IMR-90 (cell line): ENCODE data around the gene STAT4. TPM values are rescaled to one million over a fixed set of nuclear protein-coding genes. Genes with fewer than 3 reads are reported as not detected.

Source experiments
- ATAC-seq: fragments of 200-7000 bp; cut with Tn5 transposase; 2 replicates; pipeline ENCODE4 v1.9.1; 2020; ENCODE audit warnings: low read depth, mild to moderate bottlenecking, moderate library complexity
- BruUV-seq: library from RNA; stranded (reverse); fragments of 400-500 nt; replicated peaks from 2 replicates; lab custom pipeline; 2021; lab: Mats Ljungman, UMichigan
- CTCF ChIA-PET: fragments of 300-600 bp; formaldehyde crosslinking; extraction: SDS; loops from one replicate; lab custom pipeline; 2021; ENCODE audit warnings: antibody characterized with exemption; lab: Yijun Ruan, JAX
- POLR2A ChIA-PET: fragments of 300-600 bp; sonication (Branson Sonifier 250); formaldehyde crosslinking; loops from one replicate; lab custom pipeline; 2022; ENCODE audit warnings: antibody characterized with exemption; ENCODE audit not compliant: unreplicated experiment; lab: Charles Lee
- DNase-seq: peaks from one replicate; pipeline ENCODE4 v3.0.0; 2013
- H2AFZ ChIP-seq: replicated peaks from 2 replicates; pipeline ENCODE3; 2013; ENCODE audit warnings: low read length, mild to moderate bottlenecking; ENCODE audit not compliant: poor library complexity
- H2AK5ac ChIP-seq: 2 replicates; pipeline ENCODE4 v1.6.1; 2013; ENCODE audit warnings: low read depth, low read length, inconsistent platforms
- H2AK9ac ChIP-seq: replicated peaks from 2 replicates; pipeline ENCODE3; 2013; ENCODE audit warnings: mild to moderate bottlenecking, low read depth, low read length, moderate library complexity; ENCODE audit not compliant: poor library complexity
- H2BK120ac ChIP-seq: 2 replicates; pipeline ENCODE4 v1.6.1; 2013; ENCODE audit warnings: low read depth, low read length, inconsistent platforms
- H2BK15ac ChIP-seq: 3 replicates; pipeline ENCODE4 v1.6.1; 2013; ENCODE audit warnings: low read depth, low read length, inconsistent platforms
- H2BK20ac ChIP-seq: 2 replicates; pipeline ENCODE4 v1.6.1; 2013; ENCODE audit warnings: low read depth, mild to moderate bottlenecking, inconsistent platforms, low read length, moderate library complexity
- H2BK5ac ChIP-seq: 2 replicates; pipeline ENCODE4 v1.6.1; 2013; ENCODE audit warnings: mild to moderate bottlenecking, low read depth, low read length, inconsistent platforms; ENCODE audit not compliant: poor library complexity, severe bottlenecking
- H3K14ac ChIP-seq: replicated peaks from 2 replicates; pipeline ENCODE4 v1.6.1; 2013; ENCODE audit warnings: low read depth, low read length, inconsistent platforms
- H3K18ac ChIP-seq: 2 replicates; pipeline ENCODE4 v1.6.1; 2013; ENCODE audit warnings: low read depth, low read length, control low read depth
- H3K23ac ChIP-seq: 2 replicates; pipeline ENCODE4 v1.6.1; 2013; ENCODE audit warnings: low read depth, low read length, inconsistent platforms
- H3K27ac ChIP-seq: 2 replicates; pipeline ENCODE4 v1.5.1; 2013; ENCODE audit warnings: mild to moderate bottlenecking, control low read depth, low read length; ENCODE audit not compliant: insufficient read depth
- H3K27me3 ChIP-seq: 2 replicates; pipeline ENCODE4 v1.6.1; 2013; ENCODE audit warnings: low read length; ENCODE audit not compliant: control insufficient read depth, insufficient read depth
- H3K36me3 ChIP-seq: 2 replicates; pipeline ENCODE4 v1.6.1; 2013; ENCODE audit warnings: low read length, mixed read lengths; ENCODE audit not compliant: control insufficient read depth, insufficient read depth
- H3K4ac ChIP-seq: 2 replicates; pipeline ENCODE4 v1.6.1; 2013; ENCODE audit warnings: low read depth, low read length, inconsistent platforms
- H3K4me1 ChIP-seq: 2 replicates; pipeline ENCODE4 v1.6.1; 2013; ENCODE audit warnings: low read length, mixed read lengths; ENCODE audit not compliant: control insufficient read depth, insufficient read depth
- H3K4me2 ChIP-seq: 2 replicates; pipeline ENCODE4 v1.6.1; 2013; ENCODE audit warnings: low read depth, mild to moderate bottlenecking, control low read depth, low read length, moderate library complexity
- H3K4me3 ChIP-seq: 2 replicates; pipeline ENCODE4 v1.5.1; 2013; ENCODE audit warnings: low read depth, mild to moderate bottlenecking, control low read depth, low read length, moderate library complexity; ENCODE audit not compliant: insufficient read depth
- H3K56ac ChIP-seq: 2 replicates; pipeline ENCODE4 v1.6.1; 2013; ENCODE audit warnings: low read length, inconsistent platforms; ENCODE audit not compliant: insufficient read depth; ENCODE audit errors: extremely low read depth
- H3K79me1 ChIP-seq, 2 experiments: 2 replicates each; pipeline ENCODE4 v1.6.1; 2013; ENCODE audit warnings: low read length in 2 of 2, inconsistent platforms in 1 of 2, low read depth in 1 of 2
- H3K9ac ChIP-seq: 2 replicates; pipeline ENCODE4 v1.6.1; 2013; ENCODE audit warnings: low read depth, low read length, control low read depth
- H3K9me1 ChIP-seq: 2 replicates; pipeline ENCODE4 v1.6.1; 2013; ENCODE audit warnings: low read length, inconsistent platforms; ENCODE audit not compliant: insufficient read depth
- H3K9me3 ChIP-seq: 2 replicates; pipeline ENCODE4 v1.6.1; 2013; ENCODE audit warnings: low read length; ENCODE audit not compliant: control insufficient read depth, insufficient read depth
- H4K20me1 ChIP-seq: 2 replicates; pipeline ENCODE4 v1.6.1; 2013; ENCODE audit warnings: low read length, inconsistent platforms; ENCODE audit not compliant: insufficient read depth
- H4K5ac ChIP-seq: 2 replicates; pipeline ENCODE4 v1.6.1; 2013; ENCODE audit warnings: mild to moderate bottlenecking, low read depth, low read length, control low read depth
- H4K8ac ChIP-seq, 2 experiments: 2 replicates each; pipeline ENCODE4 v1.6.1; 2013; ENCODE audit warnings: low read depth in 2 of 2, low read length in 2 of 2, control low read depth in 1 of 2, inconsistent platforms in 1 of 2
- H4K91ac ChIP-seq: 2 replicates; pipeline ENCODE4 v1.6.1; 2013; ENCODE audit warnings: low read depth, low read length, inconsistent platforms; ENCODE audit not compliant: insufficient read depth
- CHD1 ChIP-seq: IDR thresholded peaks from 2 replicates; pipeline ENCODE4 v1.6.1; 2012; ENCODE audit warnings: low read depth, low read length, improper control_type of control experiment
- MXI1 ChIP-seq: IDR thresholded peaks from 2 replicates; pipeline ENCODE4 v1.6.1; 2012; ENCODE audit warnings: low read depth, mild to moderate bottlenecking, low read length, moderate library complexity, borderline replicate concordance
- NFE2L2 ChIP-seq: fragments of 150-350 bp; IDR thresholded peaks from 2 replicates; pipeline ENCODE4 v1.6.1; 2016; ENCODE audit warnings: low read depth, mild to moderate bottlenecking, low read length
- WGBS, 2 experiments: methylation state at CpG; one replicate each; pipeline versions ENCODE4 v1.1.5 to v1.1.7; 2013; ENCODE audit warnings: missing lambda C conversion rate in 2 of 2; ENCODE audit not compliant: insufficient read length in 1 of 2; ENCODE audit errors: extremely low coverage in 2 of 2; 5-methylcytosine and 5-hydroxymethylcytosine counted together
- dilution Hi-C: fragments of 300-500 bp; cut with HindIII; formaldehyde crosslinking; loops from one replicate; pipeline ENCODE4 v1.14.3; 2018; ENCODE audit warnings: low sequenced_read_pairs; ENCODE audit not compliant: unreplicated experiment
- in situ Hi-C: fragments of 300-500 bp; cut with MboI; formaldehyde crosslinking; loops from 3 replicates; pipeline ENCODE4 v1.14.3; 2019; ENCODE audit warnings: low sequenced_read_pairs, inconsistent platforms, mixed read lengths
- intact Hi-C: fragments of 100-400 bp; cut with micrococcal nuclease; formaldehyde crosslinking; loops from 2 replicates; pipeline ENCODE4 v1.10.0; 2022
- polyA plus RNA-seq, 3 experiments: library from polyadenylated mRNA; depleted of rRNA; stranded (reverse); fragments of >200 nt; gene quantifications; 2 replicates each; pipeline ENCODE4 v1.2.3, GENCODE V29; 2012; ENCODE audit warnings: low replicate concordance in 1 of 3
- total RNA-seq: library from RNA; depleted of rRNA; stranded (reverse); fragments of >200 nt; gene quantifications from 2 replicates; pipeline ENCODE4 v1.2.3, GENCODE V29; 2012

Gene STAT4
- total and polyA plus RNA-seq, 2 of the 4 experiments (the other 2 are of a cell fraction), result 0.36 to 0.48 TPM

- Histone ChIP-seq H3K23ac (no peak overlapping the region), H2BK15ac (no peak overlapping the region), H2AFZ (no peak overlapping the region), H2BK20ac (no peak overlapping the region), H3K4me2 (no peak overlapping the region), H2AK5ac (no peak overlapping the region), H2BK5ac (no peak overlapping the region), H3K79me1 (peaks cover 5 to 6% of the 10 kb centered on the region in 2 experiments; a peak in 3 of 4 replicates), H3K9me3 (no peaks in the 10 kb centered on the region), H3K14ac (no peak overlapping the region), H3K4ac (no peak overlapping the region), H4K8ac (no peak overlapping the region), H3K27ac (no peak overlapping the region), H4K20me1 (0 out of 2 replicates have a peak, but pooled peaks cover 8% of the 10 kb centered on the region), H3K56ac (no peak overlapping the region), H4K5ac (no peak overlapping the region), H3K9me1 (peaks cover 9% of the 10 kb centered on the region; the same call in 1 of the 2 replicates), H3K9ac (no peak overlapping the region), H3K4me3 (no peak overlapping the region), H3K27me3 (no peaks in the 10 kb centered on the region), H2AK9ac (no peak overlapping the region), H4K91ac (no peak overlapping the region), H2BK120ac (no peak overlapping the region), H3K18ac (no peak overlapping the region), H3K36me3 (peaks cover 66% of the 10 kb centered on the region), H3K4me1 (no peaks in the 10 kb centered on the region)
- 100% methylated on average over 2 of the region's 6 CpGs; no CpG with 5 or more reads in 1 of the 2 experiments for WGBS, 2 experiments
- no peak for DNase-seq
- intact Hi-C loops (no loop called here), in situ Hi-C loops (no loop called here), dilution Hi-C loops (no loop called here)
- ChIA-PET POLR2A (no interaction called here), CTCF (no interaction called here)
- no TSS peak for BruUV-seq
- ATAC-seq, result no peak
- TF ChIP-seq CHD1 (no peak), NFE2L2 (no peak), MXI1 (no peak)
Measured at GRCh38 chr2:190990132-190990531, 160.7 kb downstream of the STAT4 start.
